Left ventricle myocardium superior (tissue), 1 donor: ENCODE data around the gene DHRS3. TPM values are rescaled to one million over a fixed set of nuclear protein-coding genes. Genes with fewer than 3 reads are reported as not detected.
"Not testable (repeated sequence)": the region's sequence is repeated elsewhere in the genome, so short reads cannot be mapped to it uniquely, and the experiment has no call there.

ENCODE experiments used
- ATAC-seq: fragments of 200-7000 bp; cut with Tn5 transposase; one replicate; pipeline ENCODE4 v1.9.1; 2020; ENCODE audit warnings: mild to moderate bottlenecking, moderate library complexity
- DNase-seq: peaks from one replicate; pipeline ENCODE4 v3.0.0-alpha.2; 2020
- intact Hi-C: fragments of 100-400 bp; cut with micrococcal nuclease; formaldehyde crosslinking; loops from one replicate; pipeline ENCODE4 v1.11.0; 2022
- total RNA-seq: library from RNA; stranded (reverse); fragmentation: NEBNext Ultra II Directional; extraction: Animal tissue kit (Norgen Biotek cat#: 25700); gene quantifications from one replicate; pipeline ENCODE4 v1.2.1, GENCODE V29; 2021
- donor health status: DM: no; HTN: yes; CAD: no; lungs with severe emphysema.

The DHRS3 gene
- total RNA-seq, 1 donor from 2014 or later = 79.6 TPM

DNA sequence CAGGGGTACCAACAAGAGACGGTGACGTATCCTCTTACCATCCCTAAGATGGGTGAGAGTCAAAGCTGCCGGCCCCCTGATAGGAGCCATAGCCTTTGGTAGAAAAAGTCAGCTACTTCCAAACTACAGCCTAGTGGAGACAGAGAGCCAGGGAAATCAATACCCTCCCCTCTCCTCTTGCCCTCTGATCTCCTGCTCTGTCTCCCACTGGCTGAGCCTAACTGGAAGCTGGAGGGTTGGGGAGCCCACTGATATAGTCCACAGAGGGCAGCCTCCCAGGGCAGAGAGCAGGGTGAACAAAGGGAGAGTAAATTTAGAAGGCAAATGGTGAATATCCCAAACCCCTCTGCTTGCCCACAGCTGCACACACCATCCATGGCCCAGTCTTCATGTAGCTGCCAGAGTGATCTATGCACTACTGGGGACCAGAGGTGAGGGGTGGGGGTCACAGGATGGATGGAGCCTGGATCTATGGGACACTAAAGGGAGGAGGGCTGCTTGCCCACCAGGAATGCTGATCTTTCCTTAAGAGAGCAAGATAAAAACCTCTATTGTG, 80.0 kb downstream of the DHRS3 start:
- intact Hi-C loops = no loop called here
- DNase-seq = no peak
- no peak for ATAC-seq

DNA sequence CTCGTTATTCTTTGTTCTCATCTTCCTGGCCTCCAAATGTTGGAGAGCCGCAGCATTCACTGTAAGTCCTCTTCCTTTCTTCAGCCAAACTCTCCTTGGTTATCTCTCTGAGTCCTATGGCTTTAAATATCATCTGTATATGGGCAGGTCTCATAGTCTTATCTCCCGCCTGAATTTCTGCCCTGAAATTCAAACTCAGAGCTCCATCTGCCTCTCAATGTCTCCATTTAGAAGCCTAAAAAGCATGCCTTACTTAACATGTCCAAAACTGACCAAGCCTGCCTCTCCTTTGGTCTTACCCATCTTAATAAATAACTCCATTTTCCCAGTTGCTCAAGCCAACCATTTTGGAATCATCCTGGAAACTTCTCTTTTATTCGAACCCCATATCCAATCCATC, 80.7 kb downstream of the DHRS3 start:
- intact Hi-C loops = no loop called here
- ATAC-seq (no peak), DNase-seq (no peak)

DNA sequence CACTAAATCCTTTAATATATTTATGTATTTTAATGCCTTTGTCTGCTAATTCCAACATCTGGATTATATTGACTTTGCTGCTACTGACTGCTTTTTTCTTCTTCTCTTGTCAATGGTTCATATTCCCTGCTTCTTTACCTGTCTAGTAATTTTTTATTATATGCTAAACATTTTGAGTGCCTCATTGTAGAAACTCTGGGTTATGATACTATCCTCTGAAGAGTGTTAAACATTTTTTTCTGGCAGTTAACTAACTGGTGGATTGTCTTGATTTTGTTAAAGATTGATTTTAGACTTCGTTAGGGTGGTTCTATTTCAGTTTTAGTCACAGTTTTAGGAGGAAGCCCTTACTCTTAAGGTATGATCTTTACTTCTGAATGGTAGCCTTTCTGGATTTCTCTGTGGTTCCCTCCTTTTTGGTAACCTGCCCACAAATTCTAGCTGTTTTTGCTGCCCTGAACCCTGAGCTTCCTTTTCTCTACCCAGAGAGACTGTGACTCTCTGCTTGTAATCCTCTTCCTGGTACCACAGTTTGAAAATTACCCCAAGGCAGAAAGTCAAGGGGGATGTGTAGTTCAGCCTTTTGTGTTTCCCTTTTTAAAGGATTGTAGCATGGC, 81.9 kb downstream of the DHRS3 start:
- intact Hi-C loops = no loop called here
- no peak for ATAC-seq

DNA sequence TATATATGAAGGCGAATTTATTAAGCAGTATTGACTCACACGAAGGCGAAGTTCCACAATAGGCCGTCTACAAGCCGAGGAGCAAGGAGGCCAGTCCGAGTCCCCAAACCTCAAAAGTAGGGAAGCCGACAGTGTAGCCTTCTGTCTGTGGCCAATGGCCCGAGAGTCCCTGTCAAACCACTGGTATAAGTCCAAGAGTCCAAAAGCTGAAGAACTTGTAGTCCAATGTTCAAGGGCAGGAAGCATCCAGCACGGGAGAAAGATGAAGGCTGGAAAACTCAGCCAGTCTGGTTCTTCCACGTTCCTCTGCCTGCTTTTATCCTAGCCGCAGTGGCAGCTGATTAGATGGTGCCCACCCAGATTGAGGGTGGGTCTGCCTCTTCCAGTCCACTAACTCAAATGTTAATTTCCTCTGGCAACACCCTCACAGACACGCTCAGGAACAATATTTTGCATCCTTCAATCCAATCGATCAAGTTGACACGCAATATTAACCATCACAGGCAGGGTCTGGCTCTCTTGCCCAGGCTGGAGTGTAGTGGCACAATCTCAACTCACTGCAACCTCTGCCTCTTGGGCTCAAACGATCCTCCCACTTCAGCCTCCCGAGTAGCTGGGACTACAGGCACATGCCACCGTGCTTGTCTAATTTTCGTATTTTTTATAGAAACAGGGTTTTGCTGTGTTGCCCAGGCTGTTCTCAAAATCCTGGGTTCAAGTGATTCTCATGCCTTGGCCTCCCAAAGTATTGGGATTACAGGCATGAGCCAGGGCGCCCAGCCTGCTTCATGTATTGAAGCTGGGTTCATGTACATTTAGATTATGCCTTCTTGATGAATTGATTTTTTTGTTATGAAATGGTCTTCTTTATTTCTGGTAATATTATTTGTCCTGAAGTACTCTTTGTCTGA, 85.3 kb downstream of the DHRS3 start:
- DNase-seq = no peak
- intact Hi-C loops = no loop called here

More for the DNA sequence above, 81.9 kb downstream of the DHRS3 start:
- DNase-seq = no peak

DNA sequence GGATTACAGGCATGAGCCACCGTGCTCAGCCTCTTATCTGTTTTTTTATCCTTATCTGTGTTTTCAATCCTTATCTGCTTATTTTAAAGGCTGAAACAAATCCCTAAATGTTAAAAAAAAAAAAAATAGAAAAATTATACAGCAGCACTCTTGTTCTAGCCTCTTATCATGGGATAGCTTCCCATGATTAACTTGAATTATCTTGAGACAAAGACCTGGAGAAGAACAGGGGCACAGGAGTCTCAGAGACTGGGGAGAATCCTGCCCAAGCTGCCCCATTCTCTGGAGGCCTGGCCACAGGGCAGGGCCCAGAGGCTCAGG, 86.9 kb downstream of the DHRS3 start:
- intact Hi-C loops = no loop called here
- ATAC-seq = no peak

More for the DNA sequence above, 85.3 kb downstream of the DHRS3 start:
- no peak for ATAC-seq

DNA sequence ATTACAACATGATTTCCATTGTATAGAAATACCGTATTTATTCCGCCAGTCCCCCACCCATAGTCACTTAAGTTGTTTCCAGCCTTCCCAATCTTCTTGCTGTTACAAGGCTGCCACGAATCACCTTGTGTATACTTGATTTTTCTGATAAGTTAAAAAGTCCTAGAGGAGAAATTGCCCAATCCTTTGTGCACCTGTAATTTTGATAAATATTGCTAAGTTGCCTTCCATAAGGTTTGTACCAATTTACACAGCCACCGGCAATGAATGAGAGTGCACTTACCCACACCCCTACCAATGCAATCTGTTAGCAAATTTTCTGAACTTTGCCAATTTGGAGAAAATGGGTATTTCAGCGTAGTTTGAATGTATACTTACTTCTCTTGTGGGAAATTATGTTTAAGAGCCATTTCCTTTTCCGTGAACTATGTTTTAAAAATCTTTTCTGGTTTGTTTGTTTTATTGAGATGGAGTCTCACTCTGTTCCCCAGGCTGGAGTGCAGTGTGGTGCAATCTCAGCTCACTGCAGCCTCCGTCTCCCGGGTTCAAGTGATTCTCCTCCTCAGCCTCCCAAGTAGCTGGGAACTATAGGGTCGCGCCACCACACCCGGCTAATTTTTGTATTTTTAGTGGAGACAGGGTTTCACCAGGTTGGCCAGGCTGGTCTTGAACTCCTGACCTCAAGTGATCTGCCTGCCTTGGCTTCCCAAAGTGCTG, 87.4 kb downstream of the DHRS3 start:
- DNase-seq (no peak), ATAC-seq (no peak)
- intact Hi-C loops = no loop called here

More for the DNA sequence above, 86.9 kb downstream of the DHRS3 start:
- no peak for DNase-seq

DNA sequence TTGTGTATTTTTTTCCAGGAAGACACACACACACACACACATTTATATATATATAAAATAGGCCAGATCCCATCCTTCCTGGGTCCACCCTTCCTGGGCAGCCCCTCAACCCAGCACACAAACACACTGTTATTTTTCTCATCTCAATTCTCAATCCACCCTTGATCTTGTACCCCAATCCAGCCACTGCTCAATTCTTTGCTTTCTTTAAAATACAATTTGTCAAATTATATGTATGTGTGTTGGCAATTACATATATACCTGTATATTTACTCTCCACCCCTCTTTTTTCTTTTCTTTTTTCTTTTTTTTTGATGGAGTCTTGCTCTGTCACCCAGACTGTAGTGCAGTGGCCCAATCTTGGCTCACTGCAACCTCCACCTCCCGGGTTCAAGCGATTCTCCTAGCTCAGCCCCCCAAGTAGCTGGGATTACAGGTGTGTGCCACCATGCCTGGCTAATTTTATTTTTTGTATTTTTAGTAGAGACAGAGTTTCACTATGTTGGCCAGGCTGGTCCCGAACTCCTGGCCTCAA, 88.3 kb downstream of the DHRS3 start:
- no peak for DNase-seq
- intact Hi-C loops = no loop called here
- ATAC-seq = no peak

DNA sequence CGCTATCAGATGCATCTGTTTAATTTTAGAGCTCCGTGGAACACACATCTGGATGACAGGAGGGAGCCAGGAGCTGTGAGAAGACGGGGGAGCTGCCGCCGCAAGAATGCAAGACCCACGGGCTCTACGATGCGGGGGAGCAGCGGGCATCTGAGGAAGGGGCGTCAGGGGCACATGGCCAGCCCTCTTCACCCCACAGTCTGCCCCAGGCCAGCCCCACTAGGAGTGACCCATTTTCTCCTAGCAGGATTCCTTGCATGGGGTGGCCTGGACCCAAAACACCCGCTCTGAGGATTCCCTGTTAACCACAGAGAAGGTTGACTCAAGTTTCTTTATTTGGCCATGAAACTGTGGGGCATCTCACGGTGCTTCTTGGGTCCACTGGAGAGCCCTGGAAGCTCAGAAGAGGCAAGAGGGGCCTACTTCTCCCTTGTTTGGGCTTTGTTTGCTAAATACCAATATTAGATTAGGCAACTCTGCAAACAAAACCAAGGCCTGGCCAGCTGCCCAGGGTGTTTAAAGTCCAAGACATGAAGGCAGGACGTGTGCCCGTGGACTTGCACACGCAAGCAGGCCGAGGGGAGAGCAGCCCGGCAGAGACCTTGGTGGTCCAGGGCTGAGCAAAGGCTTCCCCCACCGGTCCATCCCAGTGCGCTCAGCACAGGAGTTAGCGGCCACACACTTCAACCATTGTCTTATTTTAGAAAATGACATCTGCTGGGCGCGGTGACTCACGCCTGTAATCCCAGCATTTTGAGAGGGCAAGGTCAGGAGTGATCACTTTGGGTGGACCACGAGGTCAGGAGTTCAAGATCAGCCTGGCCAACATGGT, 89.8 kb downstream of the DHRS3 start:
- intact Hi-C loops = no loop called here
- DNase-seq (peak; percentile 68), ATAC-seq (peak; percentile 32)

DNA sequence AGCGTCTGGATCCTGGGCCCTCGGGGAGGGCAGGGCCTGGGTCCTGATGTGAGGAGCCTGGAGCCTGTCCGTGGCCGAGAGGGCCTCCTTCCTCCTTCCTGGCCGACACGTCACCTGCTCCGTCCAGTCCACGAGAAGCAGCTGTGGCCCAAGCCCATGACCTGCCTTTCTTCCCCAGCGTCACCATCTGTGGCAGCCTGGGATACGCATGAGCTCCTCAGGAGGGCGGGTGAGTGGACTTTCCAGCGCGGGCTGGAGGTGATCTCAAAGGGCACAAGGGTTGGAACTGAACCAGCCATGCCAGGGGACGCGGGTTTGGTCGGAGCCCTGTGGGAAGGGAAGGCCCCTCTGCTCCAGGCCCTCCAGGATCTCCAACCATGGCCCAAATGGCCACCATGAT, 90.4 kb downstream of the DHRS3 start:
- DNase-seq = no peak
- intact Hi-C loops = no loop called here
- no peak for ATAC-seq

DNA sequence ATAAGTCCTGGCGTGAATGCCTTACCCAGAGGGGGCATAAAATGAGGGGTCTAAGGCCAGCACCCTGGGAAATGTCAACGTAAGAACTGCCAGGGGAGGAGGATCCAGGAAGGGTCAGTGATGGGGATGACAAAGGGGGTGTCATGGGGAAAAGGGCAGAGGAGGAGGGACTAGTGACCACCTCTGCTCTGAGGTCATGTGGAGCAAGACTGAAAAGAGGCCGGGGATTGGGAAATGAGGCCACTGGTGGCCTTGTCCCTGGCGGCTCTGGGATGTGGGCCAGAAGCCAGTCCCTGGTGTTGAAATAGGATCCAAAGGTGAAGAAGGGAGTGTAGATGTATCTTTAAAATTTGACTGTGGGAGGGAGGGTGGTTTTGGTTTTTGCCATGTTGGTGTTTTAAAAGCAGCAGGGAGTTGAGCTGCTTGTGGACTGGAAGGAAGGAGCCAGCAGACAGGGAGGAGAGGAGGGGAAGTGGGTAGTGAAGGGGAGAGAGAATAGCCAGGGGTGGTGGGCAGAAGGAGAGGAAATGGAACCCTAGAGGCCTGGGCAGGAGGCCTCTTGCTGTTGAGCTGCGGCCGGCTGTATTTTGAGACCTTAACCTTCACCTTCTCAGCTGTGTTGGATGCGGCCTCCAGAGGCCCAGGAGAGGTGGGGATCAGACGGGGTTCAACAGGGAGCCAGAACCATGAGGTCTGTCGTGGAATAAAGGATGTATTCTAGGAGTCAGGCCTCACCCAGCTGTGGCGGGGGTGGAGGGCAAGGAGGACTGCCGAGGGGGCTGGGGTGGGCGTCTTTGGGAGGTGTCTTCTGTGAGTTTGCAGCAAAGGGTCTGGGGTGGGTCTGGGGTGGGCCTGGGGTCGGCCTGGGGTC, 92.5 kb downstream of the DHRS3 start:
- DNase-seq (peak; percentile 58), ATAC-seq (peak; percentile 62)
- intact Hi-C loops = no loop called here

DNA sequence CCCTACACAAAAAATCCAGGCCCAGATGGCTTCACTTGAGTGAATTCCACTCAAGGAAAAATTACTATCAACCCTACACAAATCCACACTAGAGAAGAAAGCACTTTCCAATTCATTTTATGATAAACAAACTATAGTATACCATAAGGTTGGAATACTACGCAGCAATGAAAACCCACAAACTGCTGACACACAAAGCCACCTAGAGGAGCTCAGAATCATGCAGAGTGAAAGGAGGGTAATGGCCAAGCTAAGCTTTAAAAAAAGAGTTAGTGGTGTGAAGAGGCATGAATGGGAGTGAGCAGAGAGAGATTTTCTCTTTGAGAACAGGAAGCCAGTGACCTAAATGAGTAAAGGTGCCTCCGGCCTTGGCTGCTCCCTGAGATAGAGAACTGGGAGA, 93.7 kb downstream of the DHRS3 start:
- intact Hi-C loops = no loop called here
- ATAC-seq = no peak

DNA sequence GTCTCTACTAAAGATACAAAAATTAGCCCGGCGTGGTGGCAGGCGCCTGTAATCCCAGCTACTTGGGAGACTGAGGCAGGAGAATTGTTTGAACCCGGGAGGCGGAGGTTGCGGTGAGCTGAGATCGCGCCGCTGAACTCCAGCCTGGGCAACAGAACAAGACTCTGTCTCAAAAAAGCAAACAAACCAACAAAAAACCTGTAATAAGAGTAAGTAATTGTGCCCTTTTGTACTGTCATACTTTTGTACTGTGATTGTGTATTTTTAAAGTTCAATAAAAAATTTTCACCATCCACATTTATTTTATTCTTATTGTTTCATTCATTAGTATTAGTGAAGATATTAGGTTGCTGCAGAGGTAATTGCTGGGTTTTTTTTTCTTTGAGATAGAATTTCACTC, 95.2 kb downstream of the DHRS3 start:
- DNase-seq, ATAC-seq, intact Hi-C loops: not testable (repeated sequence)

More for the DNA sequence above, 93.7 kb downstream of the DHRS3 start:
- no peak for DNase-seq

DNA sequence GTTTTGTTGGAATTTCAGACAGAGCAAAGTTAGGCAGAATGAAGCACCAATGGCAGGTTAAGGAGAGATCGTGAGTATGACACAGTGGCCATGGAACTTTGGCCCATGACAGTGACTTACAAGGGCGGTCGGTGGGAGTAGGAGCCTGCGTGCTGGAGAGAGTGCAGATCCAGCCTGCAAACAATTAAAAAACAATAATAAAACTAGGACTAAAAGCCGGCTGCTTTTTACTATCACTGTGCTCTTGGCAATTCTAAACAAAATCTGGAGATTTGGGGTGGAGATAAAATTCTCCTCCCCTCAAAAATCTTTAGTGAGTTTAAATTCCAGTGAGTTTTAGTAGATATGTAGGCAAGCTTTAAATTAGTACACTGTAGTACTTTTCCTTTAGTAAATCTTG, 96.9 kb downstream of the DHRS3 start:
- intact Hi-C loops = no loop called here
- ATAC-seq (no peak), DNase-seq (no peak)

DNA sequence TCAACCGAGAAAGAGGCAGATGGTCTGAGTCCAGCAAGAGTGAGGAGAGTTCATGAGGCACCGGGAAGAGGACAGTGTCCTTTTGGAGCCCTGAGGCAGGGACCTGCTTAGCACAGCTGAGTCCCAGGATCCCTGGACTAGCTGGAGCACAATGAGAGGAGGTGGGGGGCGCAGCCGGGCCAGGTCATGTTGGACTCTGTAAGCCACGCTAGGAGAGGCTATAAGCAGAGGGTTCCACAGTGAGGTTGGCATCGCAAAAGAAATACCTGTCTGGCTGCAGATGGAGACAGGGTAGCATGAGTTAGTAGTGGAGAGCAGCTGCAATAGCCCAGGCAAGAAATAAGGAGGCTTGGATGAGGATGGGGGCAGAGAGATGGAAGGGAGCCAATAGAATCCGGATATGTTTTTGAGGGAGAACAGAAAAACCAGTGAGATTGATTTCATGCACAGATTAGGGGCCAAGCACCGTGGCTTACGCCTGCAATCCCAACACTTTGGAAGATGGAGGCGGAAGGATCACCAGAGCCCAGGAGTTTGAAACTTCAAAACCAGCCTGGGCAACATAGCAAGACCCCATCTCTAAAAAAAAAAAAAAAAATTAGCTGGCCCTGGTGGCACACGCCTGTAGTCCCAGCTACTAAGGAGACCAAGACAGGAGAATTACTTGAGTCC, 98.2 kb downstream of the DHRS3 start:
- ATAC-seq = no peak
- intact Hi-C loops = no loop called here
- no peak for DNase-seq

DNA sequence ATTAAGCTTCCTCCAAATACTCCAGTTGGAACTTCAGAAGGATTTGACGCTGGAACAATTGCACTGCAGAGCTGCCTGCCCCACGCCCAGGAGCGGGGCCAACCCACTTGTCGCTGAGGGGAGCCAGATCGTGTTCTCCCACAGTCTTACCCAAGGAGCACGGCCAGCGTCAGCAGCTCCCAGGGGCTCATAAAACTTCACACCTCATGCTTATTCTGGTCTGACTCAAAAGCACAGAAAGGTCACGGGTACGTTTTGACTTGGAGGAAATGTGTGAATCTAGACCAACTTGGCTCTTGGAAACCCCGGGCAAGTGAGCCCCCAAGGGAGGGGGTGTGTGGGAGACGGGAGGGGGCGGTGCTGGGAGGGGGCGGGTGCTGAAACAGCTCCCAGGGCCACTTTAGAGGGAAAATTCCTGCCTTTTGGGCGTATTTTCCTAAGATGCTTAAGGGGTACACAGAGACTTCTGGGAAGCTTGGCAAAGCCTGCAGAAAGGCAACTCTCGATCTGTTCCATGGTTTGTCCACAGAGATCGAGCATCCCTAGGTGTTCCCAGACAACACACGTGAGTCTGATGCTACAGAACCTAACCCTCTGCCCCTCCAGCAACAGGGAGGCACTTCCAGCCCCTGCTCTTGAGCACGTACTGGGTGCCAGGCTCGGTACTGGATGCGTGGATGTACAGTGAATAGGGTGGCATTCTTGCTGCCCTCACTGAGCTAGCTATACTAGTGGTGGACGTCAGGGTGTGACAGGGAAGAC, 98.9 kb downstream of the DHRS3 start:
- intact Hi-C loops = no loop called here
- DNase-seq (peak; percentile 88), ATAC-seq (peak; percentile 92)
